MCF 10A (cell line): ENCODE data around the gene TPK1. TPM values are rescaled to one million over a fixed set of nuclear protein-coding genes. Genes with fewer than 3 reads are reported as not detected.

ENCODE experiments used
- BruUV-seq: library from RNA; stranded (reverse); fragments of 400-500 nt; replicated peaks from 2 replicates; lab custom pipeline; 2021; lab: Mats Ljungman, UMichigan
- CTCF ChIA-PET: fragments of 300-600 bp; sonication (Branson Sonifier 250); formaldehyde crosslinking; extraction: SDS; loops from one replicate; lab custom pipeline; 2021; ENCODE audit warnings: antibody characterized with exemption, inconsistent platforms; lab: Yijun Ruan, JAX
- POLR2A ChIA-PET: fragments of 300-600, 350-650 bp; sonication (Branson Sonifier 250); formaldehyde crosslinking; extraction: SDS; loops from one replicate; lab custom pipeline; 2020; ENCODE audit warnings: antibody characterized with exemption, inconsistent platforms; lab: Yijun Ruan, JAX
- DNase-seq: peaks from one replicate; pipeline ENCODE4 v3.0.0-alpha.2; 2018; ENCODE audit not compliant: unreplicated experiment
- H3K27ac Mint-ChIP-seq: one replicate; pipeline ENCODE4 v1.8.0; 2022; ENCODE audit warnings: mild to moderate bottlenecking, low read depth, mixed read lengths; ENCODE audit not compliant: unreplicated experiment
- H3K27me3 Mint-ChIP-seq: one replicate; pipeline ENCODE4 v1.8.0; 2022; ENCODE audit warnings: mixed read lengths; ENCODE audit not compliant: insufficient read depth, unreplicated experiment
- H3K36me3 Mint-ChIP-seq: one replicate; pipeline ENCODE4 v1.8.0; 2022; ENCODE audit warnings: mild to moderate bottlenecking, moderate library complexity, mixed read lengths; ENCODE audit not compliant: insufficient read depth, unreplicated experiment
- H3K4me1 Mint-ChIP-seq: one replicate; pipeline ENCODE4 v1.8.0; 2022; ENCODE audit warnings: mixed read lengths; ENCODE audit not compliant: insufficient read depth, unreplicated experiment
- H3K4me3 Mint-ChIP-seq: one replicate; pipeline ENCODE4 v1.8.0; 2022; ENCODE audit warnings: mild to moderate bottlenecking, moderate library complexity, mixed read lengths; ENCODE audit not compliant: unreplicated experiment
- H3K9me3 Mint-ChIP-seq: one replicate; pipeline ENCODE4 v1.8.0; 2022; ENCODE audit warnings: mixed read lengths; ENCODE audit not compliant: unreplicated experiment
- intact Hi-C: fragments of 100-400 bp; cut with micrococcal nuclease; formaldehyde crosslinking; loops from 2 replicates; pipeline ENCODE4 v1.14.1; 2022
- total RNA-seq: library from RNA; stranded (reverse); gene quantifications from 2 replicates; pipeline ENCODE4 v1.2.3, GENCODE V29; 2022
- TF ChIP-seq, protein P1 (sequence below): fragments of 200-600 bp; IDR thresholded peaks from one replicate; pipeline ENCODE4 v1.8.0; 2022; ENCODE audit warnings: antibody characterized with exemption, mild to moderate bottlenecking; ENCODE audit not compliant: unreplicated experiment

The TPK1 gene
- total RNA-seq, 1 experiment from 2014 or later, result 8.8 TPM

DNA sequence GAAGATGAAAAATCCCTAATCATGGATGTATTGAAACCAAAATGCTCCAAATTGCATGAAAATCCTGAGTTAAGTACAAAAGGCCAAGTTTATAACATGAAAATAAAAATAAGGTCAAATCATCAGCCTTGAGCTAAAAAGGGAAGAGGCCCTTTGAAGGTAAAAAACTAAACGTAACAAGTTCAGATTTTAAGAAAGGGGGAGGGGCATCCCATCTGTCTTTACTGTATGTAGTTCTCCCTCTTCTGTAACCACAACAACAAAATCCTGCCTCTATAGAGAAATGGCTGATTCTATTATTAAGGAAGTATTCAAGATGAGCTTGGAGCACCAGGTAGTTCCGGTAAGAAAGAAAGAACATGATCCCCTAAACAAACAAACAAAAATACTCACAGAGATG is 64.7 kb downstream of the TPK1 start:
- H3K27ac Mint-ChIP-seq, result no peak overlapping the region
- BruUV-seq, result no TSS peak
- CTCF ChIA-PET, result no interaction called here
- no peak overlapping the region for H3K4me3 Mint-ChIP-seq
- no peaks in the 10 kb centered on the region for H3K9me3 Mint-ChIP-seq
- no peaks in the 10 kb centered on the region for H3K27me3 Mint-ChIP-seq
- intact Hi-C loops, result no loop called here
- DNase-seq, result no peak
- no peaks in the 10 kb centered on the region for H3K4me1 Mint-ChIP-seq
- POLR2A ChIA-PET, result no interaction called here
- TF ChIP-seq, protein P1, sequence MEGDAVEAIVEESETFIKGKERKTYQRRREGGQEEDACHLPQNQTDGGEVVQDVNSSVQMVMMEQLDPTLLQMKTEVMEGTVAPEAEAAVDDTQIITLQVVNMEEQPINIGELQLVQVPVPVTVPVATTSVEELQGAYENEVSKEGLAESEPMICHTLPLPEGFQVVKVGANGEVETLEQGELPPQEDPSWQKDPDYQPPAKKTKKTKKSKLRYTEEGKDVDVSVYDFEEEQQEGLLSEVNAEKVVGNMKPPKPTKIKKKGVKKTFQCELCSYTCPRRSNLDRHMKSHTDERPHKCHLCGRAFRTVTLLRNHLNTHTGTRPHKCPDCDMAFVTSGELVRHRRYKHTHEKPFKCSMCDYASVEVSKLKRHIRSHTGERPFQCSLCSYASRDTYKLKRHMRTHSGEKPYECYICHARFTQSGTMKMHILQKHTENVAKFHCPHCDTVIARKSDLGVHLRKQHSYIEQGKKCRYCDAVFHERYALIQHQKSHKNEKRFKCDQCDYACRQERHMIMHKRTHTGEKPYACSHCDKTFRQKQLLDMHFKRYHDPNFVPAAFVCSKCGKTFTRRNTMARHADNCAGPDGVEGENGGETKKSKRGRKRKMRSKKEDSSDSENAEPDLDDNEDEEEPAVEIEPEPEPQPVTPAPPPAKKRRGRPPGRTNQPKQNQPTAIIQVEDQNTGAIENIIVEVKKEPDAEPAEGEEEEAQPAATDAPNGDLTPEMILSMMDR, result no peak
- no peaks in the 10 kb centered on the region for H3K36me3 Mint-ChIP-seq

DNA sequence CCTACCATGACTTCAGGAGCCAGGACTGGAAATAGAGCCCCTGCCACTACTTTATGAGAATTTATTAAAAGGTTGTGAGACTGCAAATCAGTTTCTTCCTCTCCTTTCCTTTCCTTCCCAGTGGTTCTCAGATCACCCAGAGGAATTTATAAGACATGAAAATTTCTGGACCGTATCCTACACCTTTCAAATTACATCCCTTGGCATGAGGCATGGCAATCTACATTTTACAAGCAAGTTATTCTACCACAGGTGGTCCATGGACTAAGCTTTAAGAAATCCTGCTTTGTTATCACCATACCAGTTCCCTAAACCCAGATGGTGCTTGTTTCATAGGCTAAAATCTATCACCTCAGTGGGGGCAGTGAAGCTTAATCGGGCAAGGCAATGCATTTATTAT is 66.5 kb downstream of the TPK1 start:
- no peak overlapping the region for H3K27ac Mint-ChIP-seq
- ChIA-PET POLR2A (no interaction called here), CTCF (no interaction called here)
- intact Hi-C loops, result no loop called here
- no peaks in the 10 kb centered on the region for H3K27me3 Mint-ChIP-seq
- no peaks in the 10 kb centered on the region for H3K4me1 Mint-ChIP-seq
- no peak overlapping the region for H3K4me3 Mint-ChIP-seq
- no peaks in the 10 kb centered on the region for H3K9me3 Mint-ChIP-seq
- no peaks in the 10 kb centered on the region for H3K36me3 Mint-ChIP-seq
- TF ChIP-seq, protein P1, result no peak
- DNase-seq, result no peak
- no TSS peak for BruUV-seq

DNA sequence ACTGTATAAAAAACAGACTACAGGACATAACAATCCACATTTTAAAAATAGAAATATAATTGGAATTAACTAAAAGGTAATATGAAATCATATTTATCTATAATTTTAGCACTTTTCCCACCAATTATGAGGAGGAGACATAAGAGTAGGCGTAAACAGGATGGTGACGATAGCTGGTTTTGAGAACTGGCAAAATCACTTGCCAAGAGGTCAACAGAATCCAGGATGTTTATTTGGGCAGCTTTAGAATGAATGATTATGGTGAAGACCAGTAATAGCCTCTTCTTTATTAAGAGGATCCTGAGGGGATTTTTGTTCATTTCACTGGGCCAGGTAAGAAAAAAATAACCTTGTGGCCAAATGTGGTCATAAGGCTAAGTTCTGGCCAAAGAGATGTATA is 67.2 kb downstream of the TPK1 start:
- ChIA-PET CTCF (no interaction called here), POLR2A (no interaction called here)
- Mint-ChIP-seq H3K4me3 (no peak overlapping the region), H3K9me3 (no peaks in the 10 kb centered on the region), H3K4me1 (no peaks in the 10 kb centered on the region), H3K27me3 (no peaks in the 10 kb centered on the region), H3K36me3 (no peaks in the 10 kb centered on the region), H3K27ac (no peak overlapping the region)
- TF ChIP-seq, protein P1, result no peak
- no TSS peak for BruUV-seq
- intact Hi-C loops, result no loop called here
- DNase-seq, result no peak

DNA sequence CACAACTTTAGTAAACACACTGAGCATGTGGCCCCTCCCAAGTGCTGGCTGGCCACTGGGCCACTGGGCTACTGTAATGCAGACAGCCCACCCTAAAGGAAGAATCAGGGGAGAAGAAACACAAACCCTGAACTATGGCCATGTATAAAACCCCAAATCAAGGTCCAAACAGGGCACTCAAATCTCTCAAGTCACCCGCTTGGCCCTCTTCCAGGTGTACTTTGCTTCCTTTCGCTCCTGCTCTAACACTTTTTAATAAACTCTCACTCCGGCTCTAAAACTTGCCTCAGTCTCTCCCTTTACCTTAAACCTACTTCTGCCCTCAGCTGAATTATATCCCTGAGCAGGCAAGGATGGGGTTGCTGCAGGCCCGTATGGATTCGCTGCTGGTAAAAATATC is 72.6 kb downstream of the TPK1 start:
- no TSS peak for BruUV-seq

More for the DNA sequence above, 72.6 kb downstream of the TPK1 start:
- Mint-ChIP-seq H3K27me3 (no peaks in the 10 kb centered on the region), H3K4me1 (no peaks in the 10 kb centered on the region), H3K9me3 (no peaks in the 10 kb centered on the region), H3K4me3 (no peak overlapping the region), H3K27ac (no peak overlapping the region), H3K36me3 (no peaks in the 10 kb centered on the region)
- ChIA-PET CTCF (no interaction called here), POLR2A (interaction anchor here (0.6 kb wide), 2 partner anchors 148 to 162 kb away, joined by 3 to 4 read pairs; no protein-coding TSS in a partner anchor)
- DNase-seq, result no peak
- TF ChIP-seq, protein P1, result no peak
- intact Hi-C loops, result no loop called here
